CD4-positive, alpha-beta T cell treated with Interleukin-17A for 1 hour (primary cell): ENCODE results near the gene CD70.
A peak's percentile ranks its signal among the peaks of the same experiment; 100 is the strongest.
"Not testable (repeated sequence)": the region's sequence is repeated elsewhere in the genome, so short reads cannot be mapped to it uniquely, and the experiment has no call there.

Experiments
- DNase-seq: peaks from one replicate; pipeline ENCODE4 v3.0.0-alpha.2; 2020

CD70 gene, protein sequence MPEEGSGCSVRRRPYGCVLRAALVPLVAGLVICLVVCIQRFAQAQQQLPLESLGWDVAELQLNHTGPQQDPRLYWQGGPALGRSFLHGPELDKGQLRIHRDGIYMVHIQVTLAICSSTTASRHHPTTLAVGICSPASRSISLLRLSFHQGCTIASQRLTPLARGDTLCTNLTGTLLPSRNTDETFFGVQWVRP

DNA sequence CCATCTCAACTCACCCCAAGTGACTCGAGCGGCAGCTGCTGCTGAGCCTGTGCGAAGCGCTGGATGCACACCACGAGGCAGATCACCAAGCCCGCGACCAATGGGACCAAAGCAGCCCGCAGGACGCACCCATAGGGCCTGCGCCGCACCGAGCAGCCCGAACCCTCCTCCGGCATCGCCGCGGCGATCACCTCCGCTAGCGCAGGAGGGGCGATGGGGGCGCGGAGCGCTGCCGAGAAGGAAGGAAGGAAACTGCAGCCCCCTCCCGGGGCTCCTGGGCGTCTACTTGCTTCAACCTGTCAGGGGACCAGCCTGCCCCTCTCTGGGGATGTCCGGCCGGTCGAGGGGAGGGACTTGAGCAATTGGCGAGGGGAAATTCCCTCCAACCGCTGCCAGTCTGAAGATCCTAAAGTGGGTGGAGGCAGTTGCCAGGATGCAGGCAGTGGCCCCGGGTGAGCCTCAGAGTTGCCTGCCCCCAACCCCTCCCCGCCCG lies at the start of gene CD70:
CD70 (minus strand) TSS at position 324 of the 493 bp plus-strand sequence; CDS start at position 176, 148 bp downstream.
- peak; percentile 78 for DNase-seq

DNA sequence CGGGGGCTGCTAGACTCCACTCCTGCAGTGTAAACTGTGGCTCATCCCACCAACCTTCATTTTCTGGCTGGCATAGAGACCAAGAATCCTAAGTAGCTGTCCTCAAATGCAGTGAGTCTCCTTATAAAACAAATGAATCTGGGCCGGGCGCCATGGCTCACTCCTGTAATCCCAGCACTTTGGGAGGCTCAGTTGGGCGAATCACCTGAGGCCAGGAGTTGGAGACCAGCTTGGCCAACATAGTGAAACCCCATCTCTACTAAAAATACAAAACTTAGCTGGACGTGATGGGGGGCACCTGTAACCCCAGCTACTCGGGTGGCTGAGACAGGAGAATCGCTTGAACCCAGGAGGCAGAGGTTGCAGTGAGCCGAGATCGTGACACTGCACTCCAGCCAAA lies 49.4 kb upstream of the CD70 start:
- not testable (repeated sequence) for DNase-seq

DNA sequence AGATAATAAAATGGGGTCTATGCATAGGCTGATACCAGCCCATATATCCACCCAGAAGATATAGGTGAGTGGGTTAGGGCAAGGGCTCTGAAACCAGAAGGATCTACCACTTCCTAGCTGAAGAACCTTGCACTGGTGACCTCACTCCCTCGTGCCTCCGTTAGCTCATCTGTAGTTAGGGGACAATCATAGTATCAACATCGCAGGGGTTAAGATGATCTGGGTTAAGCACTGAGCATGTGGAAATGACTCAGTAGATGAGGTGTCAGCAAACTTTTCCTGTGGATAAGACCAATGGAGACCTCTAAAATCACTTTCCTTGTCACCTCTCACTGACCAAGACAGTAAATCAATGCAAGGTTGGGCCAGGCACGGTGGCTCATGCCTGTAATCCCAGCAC lies 48.5 kb upstream of the CD70 start:
- no peak for DNase-seq

DNA sequence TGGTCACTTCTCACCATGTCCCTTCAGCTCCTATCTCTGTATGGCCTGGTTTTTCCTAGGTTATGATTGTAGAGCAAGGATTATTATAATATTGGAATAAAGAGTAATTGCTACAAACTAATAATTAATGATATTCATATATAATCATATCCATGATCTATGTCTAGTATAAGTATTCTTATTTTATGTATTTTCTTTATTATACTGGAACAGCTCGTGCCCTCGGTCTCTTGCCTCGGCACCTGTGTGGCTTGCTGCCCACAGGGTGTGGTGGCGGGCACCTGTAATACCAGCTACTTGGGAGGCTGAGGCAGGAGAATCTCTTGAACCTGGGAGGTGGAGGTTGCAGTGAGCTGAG lies 42.5 kb upstream of the CD70 start:
- DNase-seq: not testable (repeated sequence)

DNA sequence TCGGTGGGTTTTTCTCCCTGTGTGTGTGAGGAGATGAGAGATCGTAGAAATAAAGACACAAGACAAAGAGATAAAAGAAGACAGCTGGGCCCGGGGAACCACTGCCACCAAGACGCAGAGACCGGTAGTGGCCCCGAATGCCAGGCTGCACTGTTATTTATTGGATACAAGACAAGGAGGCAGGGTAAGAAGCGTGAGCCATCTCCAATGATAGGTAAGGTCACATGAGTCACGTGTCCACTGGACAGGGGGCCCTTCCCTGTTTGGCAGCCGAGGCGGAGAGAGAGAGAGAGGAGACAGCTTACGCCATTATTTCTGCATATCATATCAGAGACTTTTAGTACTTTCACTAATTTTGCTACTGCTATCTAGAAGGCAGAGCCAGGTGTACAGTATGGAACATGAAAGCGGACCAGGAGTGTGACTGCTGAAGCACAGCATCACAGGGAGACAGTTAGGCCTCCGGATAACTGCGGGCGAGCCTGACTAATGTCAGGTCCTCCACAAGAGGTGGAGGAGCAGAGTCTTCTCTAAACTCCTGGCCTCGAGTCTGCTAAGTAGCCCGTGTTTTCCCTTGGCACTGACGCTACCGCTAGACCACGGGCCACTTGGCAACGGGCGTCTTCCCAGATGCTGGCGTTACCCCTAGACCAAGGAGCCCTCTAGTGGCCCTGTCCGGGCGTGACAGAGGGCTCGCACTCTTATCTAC lies 42.0 kb upstream of the CD70 start:
- peak; percentile 55 for DNase-seq

DNA sequence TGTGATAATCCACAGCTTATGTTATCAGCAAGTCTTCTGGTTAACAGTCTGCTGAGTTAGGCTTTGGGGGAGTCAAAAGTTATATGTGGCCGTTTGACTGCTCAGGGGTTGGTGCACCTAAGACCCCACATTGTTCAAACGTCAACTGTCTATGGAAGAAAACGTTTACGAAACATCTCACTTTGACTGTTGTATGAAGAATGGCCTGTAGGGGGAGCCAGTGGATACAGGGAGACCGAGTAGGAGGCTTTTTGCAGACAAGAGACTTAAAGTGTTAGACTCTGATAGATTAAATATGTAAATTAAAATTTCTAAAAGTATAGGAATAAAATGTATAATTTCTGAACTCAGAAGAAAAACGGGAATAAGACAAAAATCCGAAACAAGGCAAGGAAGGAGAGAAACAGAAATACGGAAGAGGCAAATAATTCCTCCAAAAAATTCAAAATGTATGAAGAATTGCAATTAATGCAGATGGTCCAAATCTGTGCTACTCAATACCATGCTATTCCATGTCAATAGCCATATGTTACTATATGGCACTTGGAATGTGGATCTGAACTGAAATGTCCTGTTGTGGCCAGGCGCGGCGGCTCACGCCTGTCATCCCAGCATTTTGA lies 41.2 kb upstream of the CD70 start:
- peak; percentile 91 for DNase-seq

DNA sequence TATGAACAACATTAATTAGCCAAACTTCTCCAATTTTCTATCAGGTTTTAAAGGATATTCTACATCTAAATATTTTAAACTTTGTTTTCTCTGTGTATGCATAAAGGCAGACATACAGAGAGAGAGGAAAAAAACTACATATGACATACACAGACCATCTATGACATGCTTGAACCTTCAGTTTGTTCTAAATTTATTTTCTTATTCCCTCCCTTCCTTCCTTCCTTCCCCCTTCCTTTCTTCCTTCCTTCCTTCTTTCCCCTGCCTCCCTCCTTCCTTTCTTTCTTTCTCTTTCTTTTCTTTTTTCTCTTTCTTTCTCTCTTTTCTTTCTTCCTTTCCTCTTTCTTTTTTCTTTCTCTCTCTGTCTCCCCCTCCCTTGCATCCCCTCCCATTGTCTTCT lies 35.8 kb upstream of the CD70 start:
- no peak for DNase-seq

DNA sequence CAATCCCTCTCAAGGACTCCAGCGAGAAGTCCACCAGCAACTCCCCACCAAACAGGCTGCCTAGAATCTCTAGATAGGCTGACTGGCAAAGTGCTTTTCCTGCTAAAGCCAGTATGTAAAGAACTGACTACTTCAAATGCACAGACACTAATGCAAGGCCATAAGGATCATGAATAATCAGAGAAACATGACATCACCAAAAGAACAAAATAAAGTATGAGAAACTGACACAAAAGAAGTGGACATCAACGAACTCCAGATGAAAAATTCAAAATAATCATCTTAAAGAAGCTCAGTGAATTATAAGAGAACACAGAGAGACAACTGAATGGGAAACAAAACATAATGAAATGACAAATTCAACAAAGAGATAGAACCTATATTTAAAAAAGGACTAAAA lies 26.4 kb upstream of the CD70 start:
- no peak for DNase-seq

DNA sequence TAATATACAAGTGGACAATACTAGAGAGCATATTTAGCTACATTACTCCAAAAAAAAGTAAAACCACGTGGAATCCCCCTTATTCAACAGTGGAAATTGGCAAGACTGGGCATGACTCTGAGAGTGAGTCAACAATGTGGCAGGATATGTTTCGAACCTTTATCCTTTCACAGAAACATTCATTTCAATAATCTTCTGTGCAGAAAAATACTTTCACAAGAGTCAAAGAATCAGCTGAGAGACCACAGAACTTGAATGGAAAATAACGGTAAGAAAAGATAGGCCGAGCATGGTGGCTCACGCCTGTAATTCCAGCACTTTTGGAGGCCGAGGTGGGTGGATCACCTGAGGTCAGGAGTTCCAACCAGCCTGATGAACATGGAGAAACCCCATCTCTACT lies 25.1 kb upstream of the CD70 start:
- DNase-seq: no peak

DNA sequence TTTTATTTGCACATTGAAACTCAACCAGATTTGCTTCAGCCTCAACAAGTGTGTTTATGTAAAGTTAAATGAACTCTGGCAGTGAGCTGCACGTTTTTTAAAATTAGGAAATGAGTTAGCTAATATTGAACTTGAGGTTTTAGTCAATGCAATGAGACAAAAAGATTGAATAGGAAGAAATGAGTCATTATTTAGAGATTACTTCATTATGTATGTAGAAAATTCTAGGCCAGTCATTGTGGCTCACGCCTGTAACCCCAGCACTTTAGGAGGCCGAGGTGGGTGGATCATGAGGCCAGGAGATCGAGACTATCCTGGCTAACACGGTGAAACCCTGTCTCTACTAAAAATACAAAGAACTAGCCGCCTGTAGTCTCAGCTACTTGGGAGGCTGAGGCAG lies 22.8 kb upstream of the CD70 start:
- DNase-seq: no peak

DNA sequence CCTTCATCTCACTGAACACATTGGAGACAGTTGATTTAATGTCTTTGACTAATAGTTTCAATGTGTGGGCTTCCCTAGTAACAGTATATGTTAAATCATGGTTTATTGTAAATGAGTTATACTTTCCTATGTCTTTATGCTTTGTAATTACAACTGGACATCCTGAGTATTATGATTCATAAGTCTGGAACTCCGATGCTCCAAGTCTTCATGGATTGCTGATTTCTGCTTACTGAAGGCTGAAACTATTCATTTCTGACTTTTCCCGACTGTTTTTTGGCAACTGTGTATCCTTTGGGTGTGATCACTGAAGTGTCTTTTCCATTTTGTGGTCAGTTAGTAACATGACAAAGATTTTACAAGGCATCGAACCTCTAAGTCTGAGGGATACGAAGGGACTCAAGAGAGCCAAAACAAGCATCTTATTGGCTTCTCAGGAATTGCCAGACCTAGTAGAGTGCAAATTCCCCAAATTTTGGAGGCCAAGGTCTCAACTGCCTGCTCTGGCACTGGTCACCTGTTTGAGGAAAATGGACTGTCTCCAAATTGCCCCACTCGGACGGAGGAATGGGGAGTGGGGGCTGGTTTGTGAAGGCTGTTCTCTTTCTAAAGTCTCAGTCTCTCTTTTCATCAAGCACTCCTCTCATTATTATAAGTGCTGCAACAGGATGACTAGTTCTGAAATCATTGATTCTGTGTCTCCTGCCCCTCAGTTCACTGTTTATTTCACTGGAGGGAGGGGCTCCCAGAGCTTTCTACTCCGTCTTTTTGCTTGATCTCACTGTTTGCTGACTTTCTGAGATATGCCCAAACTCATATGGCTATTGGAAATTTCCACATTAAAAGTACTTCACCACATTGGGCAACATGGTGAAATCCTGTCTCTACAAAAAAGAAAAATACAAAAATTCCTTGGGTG lies 20.2 kb upstream of the CD70 start:
- no peak for DNase-seq

DNA sequence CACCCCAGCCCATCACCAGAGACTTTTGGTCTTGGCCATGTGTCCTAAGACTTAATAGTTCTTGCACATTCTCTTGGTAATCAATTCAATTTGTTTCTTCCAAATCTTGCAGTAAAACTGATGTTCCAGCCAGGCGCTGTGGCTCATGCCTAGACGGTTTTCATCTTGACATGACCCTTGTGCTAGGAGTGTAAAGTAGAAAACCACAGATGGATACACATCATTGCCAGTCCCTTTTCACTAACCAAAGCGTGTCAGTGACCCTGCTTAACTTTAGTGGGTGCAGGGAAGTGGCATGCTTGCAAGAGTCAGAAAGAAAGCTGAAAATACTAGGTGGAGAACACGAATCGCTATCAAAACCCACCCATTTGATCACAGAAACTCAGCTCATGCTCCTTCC lies 18.0 kb upstream of the CD70 start:
- DNase-seq: no peak

DNA sequence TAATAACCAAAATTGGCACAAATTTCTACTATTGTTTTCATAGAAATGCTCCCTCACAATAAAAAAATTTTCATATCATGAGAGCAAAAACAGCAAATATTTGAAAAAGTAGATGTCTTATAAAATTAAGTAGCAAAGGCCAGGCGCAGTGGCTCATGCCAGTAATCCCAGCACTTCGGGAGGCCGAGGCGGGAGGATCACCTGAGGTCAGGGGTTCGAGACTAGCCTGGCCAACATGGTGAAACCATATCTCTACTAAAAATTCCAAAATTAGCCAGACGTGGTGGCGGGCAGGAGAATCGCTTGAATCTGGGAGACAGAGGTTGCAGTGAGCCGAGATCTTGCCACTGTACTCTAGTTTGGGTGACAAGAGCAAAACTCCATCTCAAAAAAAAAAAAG lies 17.2 kb upstream of the CD70 start:
- DNase-seq: not testable (repeated sequence)

DNA sequence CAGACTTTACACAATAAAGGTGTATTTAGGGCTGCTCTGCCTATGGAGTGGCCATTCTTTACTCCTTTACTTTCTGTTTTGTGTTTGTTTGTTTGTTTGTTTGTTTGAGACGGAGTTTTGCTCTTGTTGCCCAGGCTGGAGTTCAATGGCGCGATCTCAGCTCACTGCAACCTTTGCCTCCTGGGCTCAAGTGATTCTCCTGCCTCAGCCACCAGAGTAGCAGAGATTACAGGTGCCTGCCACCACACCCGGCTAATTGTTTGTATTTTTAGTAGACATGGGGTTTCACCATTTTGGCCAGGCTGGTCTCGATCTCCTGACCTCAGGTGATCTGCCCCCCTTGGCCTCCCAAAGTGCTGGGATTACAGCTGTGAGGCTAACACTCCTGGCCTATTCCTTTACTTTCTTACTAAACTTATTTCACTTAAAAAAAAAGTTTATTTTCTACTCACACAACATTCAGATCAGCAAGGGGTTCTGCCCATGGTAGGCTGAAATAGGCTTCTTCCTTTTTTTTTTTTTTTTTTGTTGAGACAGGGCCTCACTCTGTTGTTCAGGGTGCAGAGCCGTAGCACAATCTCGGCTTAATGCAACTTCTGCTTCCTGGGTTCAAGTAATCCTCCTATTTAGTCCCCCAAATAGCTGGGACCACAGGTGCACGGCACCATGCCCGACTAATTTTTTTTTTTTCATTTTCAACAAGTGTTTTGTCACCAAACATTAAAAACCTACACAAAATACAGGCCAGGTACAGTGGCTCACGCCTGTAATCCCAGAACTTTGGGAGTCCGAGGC lies 15.5 kb upstream of the CD70 start:
- DNase-seq: not testable (repeated sequence)

DNA sequence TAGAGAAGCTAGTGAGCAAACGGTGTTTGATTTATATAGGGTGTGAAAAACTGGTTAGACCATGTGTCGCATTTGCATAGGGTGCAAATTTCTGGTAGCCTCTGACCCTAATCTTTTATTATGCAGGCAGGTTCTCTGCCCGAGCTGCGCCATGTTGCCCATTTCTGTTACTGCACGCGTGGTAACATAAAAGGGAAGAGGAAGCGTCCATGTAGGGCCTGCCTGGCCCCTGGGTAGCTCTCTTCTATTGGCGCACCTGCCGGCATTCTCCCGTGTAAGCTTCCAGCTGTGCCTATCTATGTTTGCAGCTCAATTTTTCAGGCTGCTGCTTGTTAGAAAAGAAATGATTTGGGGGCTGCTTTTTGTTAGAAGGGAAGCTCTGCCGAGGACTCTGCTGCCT lies 14.0 kb upstream of the CD70 start:
- DNase-seq: no peak

DNA sequence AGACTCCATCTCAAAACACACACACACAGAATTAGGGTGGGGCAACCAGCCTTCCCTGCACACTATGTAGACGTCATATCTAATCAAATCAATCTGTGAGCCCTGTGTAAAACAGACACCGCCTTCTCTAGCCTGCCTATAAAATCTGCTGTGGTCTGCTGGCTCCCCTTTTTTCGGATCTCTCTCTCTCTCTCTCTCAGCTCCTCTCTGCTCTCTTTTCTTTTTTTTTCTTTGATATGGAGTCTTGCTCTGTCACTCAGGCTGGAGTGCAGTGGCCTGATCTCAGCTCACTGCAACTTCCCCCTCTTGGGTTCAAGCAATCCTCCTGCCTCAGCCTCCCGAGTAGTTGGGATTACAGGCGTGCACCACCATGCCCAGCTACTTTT lies 11.8 kb upstream of the CD70 start:
- no peak for DNase-seq

DNA sequence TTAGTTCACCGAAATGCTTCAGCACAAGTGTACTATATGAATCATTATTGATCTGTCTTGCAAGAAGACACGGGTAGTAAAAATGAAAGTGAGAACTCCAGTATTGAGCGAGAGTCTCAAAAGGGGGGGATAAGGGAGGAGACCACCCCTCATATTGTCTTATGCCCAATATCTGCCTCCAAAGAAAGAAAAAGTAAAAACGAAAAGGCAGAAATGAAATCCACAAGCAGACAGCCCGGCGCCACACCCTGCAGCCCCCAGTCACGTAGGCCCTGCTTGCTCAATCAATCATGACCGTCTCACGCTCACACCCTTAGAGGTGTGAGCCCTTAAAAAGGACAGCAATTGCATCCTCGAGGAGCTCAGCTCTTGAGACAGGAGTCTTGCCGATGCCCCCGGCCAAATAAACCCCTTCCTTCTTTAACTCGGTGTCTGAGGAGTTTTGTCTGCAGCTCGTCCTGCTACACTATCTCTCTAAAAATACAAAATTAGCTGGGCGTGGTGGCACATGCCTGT lies 10.6 kb upstream of the CD70 start:
- peak; percentile 29 for DNase-seq

DNA sequence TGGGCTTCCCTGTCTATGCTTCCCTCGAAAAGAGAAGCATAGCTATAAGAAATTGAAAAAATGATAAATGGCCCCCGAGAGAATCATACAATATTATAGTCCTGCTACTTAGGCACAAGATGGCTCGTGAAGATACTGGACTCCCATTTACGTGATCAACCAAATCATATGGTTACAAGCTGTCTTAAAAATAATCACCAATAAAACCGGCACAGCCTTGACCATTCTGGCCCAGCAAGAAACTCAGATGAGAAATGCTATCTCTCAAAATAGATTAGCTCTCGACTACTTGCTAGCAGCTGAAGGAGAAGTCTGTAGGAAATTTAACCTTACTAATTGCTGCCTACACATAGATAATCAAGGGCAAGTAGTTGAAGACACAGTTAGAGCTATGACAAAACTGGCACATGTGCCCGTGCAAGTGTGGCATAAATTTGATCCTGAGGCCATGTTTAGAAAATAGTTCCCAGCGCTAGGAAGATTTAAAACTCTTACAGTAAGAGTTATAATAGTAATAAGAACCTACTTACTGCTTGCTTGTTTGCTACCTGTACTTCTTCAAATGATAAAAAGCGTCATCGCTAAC lies 10.1 kb upstream of the CD70 start:
- DNase-seq: not testable (repeated sequence)

DNA sequence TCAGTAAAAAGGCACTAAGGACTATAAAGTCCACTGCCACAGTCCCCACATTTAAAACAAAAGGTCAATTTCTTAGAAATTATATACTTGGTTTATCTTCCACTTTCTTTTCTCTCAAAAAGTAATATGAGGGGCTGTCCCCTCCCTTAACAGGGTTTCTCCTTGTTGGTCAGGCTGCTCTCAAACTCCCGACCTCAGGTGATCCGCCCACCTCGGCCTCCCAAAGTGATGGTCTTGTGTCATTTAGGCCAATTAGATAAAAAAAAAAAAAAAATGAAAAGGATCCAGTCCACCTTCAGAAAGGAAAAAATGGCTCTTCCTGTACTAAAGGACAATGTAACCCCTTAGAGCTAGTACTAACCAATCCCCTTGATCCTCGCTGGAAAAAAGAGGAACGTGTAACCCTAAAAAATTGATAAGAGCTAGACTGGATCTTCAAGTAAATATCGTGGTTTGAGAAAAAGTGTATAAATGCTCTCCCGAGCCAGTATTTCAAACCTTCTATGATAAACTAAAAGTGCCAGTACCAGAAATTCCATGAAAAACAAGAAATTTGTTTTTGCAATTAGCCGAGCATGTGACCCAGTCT lies 9.0 kb upstream of the CD70 start:
- no peak for DNase-seq

DNA sequence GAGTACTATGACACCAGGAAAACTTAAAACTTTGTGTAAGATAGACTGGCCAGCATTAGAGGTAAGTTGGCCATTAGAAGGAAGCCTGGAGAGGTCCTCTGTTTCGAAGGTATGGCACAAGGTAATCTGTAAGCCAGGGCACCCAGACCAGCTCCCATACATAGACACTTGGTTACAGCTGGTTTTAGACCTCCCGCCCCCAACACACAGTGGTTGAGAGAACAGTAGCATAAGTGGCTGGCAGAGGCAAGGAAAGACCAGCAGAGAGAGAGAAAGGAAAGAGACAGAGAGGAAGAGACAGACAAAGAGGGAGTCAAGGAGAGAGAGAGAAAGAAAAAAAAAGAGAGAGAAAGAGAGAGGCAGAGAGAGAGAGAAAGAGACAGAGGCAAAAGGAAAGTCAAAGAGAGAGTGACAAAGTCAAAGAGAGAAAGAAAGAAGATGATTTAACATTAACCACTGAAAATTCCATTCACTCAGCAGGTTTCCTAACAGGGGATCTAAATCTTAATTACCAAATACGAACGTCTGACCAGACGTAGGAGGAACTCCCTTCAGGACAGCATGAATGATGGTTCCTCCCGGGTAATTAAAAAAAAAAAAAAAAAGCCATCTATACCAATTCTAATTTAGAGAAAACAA lies 7.4 kb upstream of the CD70 start:
- not testable (repeated sequence) for DNase-seq
